ENCODE results near the gene ASB5. TPM values are rescaled to one million over a fixed set of nuclear protein-coding genes. Genes with fewer than 3 reads are reported as not detected.
"Not testable (repeated sequence)": the region's sequence is repeated elsewhere in the genome, so short reads cannot be mapped to it uniquely, and the experiment has no call there.

The ASB5 gene
- total and polyA plus RNA-seq, 12 donors = 0.17 to 0.27 (median 0.20) TPM; not detected in 9

DNA sequence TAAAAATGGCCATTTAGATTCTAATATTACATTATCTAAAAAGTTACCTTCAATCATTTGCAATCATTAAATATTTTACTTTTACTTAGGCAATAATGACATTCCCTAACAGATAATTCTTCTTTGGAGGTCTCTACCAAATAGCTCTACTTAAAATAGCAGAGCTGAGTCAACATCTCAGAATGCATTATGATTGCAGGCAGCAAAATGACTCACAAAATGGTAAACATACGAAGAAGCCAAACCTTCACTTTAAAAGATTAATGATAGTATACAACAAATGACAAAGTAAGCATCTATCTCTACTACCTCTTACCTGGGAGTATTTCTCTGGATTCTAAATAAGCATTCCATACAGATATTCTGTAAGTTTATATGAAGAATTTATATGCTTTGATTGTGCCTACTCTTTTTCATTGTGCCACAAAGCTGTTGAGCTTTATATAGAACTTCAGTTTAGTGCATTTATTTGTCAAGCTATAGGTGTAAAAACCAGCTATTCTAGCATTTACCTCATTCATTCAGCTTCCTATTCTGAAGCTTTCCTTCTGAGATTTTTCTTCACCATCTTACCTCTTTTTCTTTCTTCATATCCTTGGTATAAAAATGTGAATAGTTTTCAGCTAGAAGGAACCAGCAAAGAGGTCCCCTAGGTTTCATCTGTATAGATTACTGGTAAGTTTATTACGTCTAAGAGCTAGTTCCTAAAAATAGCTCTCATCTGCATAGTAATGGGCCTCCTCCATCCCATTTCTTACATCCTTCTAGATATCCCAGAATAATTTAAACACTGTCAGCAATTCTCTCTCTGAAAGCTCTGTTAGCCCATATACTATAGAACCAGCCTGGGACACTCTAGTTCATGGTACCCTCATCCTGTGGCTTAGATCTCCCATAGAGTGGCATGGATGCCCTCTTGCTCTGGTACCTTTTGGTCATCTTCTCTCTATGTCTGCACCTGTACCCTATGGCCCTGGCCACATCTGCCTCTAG is 33.6 kb upstream of the ASB5 start:
- Histone ChIP-seq H3K27ac (no peak overlapping the region), H3K36me3 (replicated peaks in 1 of 2) (no peaks in the 10 kb centered on the region), H3K9me3 (replicated peaks in 1 of 3) (no peaks in the 10 kb centered on the region), H3K4me1 (replicated peaks in 1 of 2) (no peaks in the 10 kb centered on the region), H3K4me3 (no peak overlapping the region), H3K27me3 (peaks cover 5% of the 10 kb centered on the region)
- intact Hi-C loops (cut with DNase I) = no loop called here
- 41 to 48% (median 43%) methylated on average over 2 of the region's 2 CpGs for WGBS, 4 donors
- TF ChIP-seq, protein P1, sequence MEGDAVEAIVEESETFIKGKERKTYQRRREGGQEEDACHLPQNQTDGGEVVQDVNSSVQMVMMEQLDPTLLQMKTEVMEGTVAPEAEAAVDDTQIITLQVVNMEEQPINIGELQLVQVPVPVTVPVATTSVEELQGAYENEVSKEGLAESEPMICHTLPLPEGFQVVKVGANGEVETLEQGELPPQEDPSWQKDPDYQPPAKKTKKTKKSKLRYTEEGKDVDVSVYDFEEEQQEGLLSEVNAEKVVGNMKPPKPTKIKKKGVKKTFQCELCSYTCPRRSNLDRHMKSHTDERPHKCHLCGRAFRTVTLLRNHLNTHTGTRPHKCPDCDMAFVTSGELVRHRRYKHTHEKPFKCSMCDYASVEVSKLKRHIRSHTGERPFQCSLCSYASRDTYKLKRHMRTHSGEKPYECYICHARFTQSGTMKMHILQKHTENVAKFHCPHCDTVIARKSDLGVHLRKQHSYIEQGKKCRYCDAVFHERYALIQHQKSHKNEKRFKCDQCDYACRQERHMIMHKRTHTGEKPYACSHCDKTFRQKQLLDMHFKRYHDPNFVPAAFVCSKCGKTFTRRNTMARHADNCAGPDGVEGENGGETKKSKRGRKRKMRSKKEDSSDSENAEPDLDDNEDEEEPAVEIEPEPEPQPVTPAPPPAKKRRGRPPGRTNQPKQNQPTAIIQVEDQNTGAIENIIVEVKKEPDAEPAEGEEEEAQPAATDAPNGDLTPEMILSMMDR (IDR thresholded peaks at IDR 0.05) = no peak
- TF ChIP-seq POLR2A (IDR thresholded peaks at IDR 0.05) = no peak
- no peak for DNase-seq

DNA sequence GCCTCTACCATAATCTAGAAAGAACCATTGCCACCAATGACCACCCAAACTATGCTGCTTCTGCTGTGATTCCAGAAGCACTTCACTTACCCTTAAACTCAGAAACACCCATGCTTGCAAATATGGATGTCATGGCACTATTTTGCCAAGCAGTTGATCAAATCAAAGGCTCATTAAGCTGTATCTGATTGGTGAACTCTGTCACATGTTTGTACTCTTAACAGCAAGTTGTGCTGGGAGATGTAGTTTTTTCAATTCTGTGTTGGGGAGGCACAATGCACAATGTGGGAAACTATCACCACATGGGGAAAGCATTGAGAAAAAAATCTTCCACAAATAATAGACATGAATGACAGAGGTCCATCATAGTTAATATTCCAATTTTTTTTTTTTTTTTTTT is 31.5 kb upstream of the ASB5 start:
- Histone ChIP-seq H3K27me3 (peaks cover 5% of the 10 kb centered on the region), H3K4me3 (no peak overlapping the region), H3K4me1 (replicated peaks in 1 of 2) (no peaks in the 10 kb centered on the region), H3K27ac (no peak overlapping the region), H3K9me3 (replicated peaks in 1 of 3) (no peaks in the 10 kb centered on the region), H3K36me3 (replicated peaks in 1 of 2) (no peaks in the 10 kb centered on the region)
- intact Hi-C loops (cut with DNase I) = no loop called here
- DNase-seq = no peak
- TF ChIP-seq, protein P1 (IDR thresholded peaks at IDR 0.05) = no peak
- no peak for TF ChIP-seq POLR2A (IDR thresholded peaks at IDR 0.05)

DNA sequence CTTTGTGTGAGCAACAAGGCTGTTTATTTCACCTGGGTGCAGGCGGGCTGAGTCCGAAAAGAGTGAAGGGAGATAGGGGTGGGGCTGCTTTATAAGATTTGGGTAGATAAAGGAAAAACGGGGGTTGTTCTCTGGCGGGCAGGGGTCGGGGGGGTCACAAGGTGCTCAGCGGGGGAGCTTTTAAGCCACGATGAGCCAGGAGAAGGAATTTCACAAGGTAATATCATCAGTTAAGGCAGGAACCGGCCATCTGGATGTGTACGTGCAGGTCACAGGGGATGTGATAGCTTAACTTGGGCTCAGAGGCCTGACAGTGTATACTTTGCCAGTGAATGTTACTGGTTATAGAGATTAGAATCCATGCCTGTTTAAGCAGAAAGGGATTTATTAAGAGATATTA is 31.0 kb upstream of the ASB5 start:
- intact Hi-C loops (cut with DNase I) = no loop called here
- H3K27me3 ChIP-seq = peaks cover 5% of the 10 kb centered on the region
- H3K9me3 ChIP-seq (replicated peaks in 1 of 3) = no peaks in the 10 kb centered on the region
- H3K36me3 ChIP-seq (replicated peaks in 1 of 2) = no peaks in the 10 kb centered on the region
- no peaks in the 10 kb centered on the region for H3K4me1 ChIP-seq (replicated peaks in 1 of 2)
- no peak overlapping the region for H3K27ac ChIP-seq
- WGBS, 4 donors = 77 to 84% (median 80%) methylated on average over 4 to 9 of the region's 9 CpGs
- no peak overlapping the region for H3K4me3 ChIP-seq
- TF ChIP-seq, protein P1 (IDR thresholded peaks at IDR 0.05) = no peak
- no peak for TF ChIP-seq POLR2A (IDR thresholded peaks at IDR 0.05)
- DNase-seq = no peak

DNA sequence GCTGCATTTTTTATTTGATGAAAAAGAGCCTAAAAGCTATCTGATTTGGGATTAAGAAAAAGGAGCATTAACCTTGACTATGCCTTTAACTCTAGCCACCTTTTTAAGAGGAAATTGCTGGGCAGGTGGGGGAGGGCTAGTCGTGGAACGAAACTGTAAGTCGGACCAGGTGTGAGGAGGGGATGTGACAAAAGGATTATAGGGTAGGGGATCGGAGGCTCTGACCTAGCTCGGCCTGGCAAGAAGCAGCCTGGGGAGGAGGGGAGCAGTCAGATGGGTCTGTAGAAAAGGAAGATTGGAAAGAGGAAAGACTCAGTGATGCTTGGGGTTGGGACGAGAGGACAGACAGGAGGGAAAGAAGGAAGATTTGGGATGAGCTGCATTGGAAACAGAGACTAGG is 29.6 kb upstream of the ASB5 start:
- H3K27me3 ChIP-seq = peaks cover 5% of the 10 kb centered on the region
- no peak overlapping the region for H3K4me3 ChIP-seq
- intact Hi-C loops (cut with DNase I) = no loop called here
- no peaks in the 10 kb centered on the region for H3K4me1 ChIP-seq (replicated peaks in 1 of 2)
- no peaks in the 10 kb centered on the region for H3K9me3 ChIP-seq (replicated peaks in 1 of 3)
- no peaks in the 10 kb centered on the region for H3K36me3 ChIP-seq (replicated peaks in 1 of 2)
- 69 to 82% (median 76%) methylated on average over 6 of the region's 6 CpGs for WGBS, 4 donors
- H3K27ac ChIP-seq = no peak overlapping the region
- no peak for DNase-seq
- TF ChIP-seq, protein P1 (IDR thresholded peaks at IDR 0.05) = no peak
- no peak for TF ChIP-seq POLR2A (IDR thresholded peaks at IDR 0.05)

DNA sequence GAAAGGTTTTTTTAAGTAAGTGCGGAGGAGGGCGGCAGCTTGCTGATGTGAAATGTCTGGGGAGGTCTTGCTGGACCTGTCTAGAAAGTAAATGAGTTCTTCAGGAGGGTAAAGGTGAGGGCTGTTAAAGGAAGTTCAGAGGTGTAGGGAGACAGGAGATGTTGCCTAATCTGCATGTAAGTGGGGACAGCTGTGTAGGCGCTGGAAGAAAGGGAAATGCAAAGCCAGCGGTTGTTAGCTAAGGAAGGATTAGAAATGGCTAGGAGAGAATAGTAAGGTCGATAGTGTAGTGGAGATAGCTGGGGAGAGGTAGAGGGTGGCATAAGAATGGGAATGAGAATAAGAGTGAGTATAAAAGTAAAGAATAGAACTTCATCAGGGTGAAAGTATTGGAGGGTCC is 26.9 kb upstream of the ASB5 start:
- H3K36me3 ChIP-seq (replicated peaks in 1 of 2); H3K27me3 ChIP-seq; H3K9me3 ChIP-seq (replicated peaks in 1 of 3); H3K4me3 ChIP-seq; H3K27ac ChIP-seq; H3K4me1 ChIP-seq (replicated peaks in 1 of 2); DNase-seq; intact Hi-C loops (cut with DNase I): not testable (repeated sequence)
- 51 to 67% (median 62%) methylated on average over 5 of the region's 5 CpGs for WGBS, 4 donors

Data from adrenal gland (tissue), 12 donors.